Sigmoid colon (tissue), 7 donors: ENCODE results near the gene C1QTNF1. TPM values are rescaled to one million over a fixed set of nuclear protein-coding genes. Genes with fewer than 3 reads are reported as not detected.

Experiments
- DNase-seq: peaks from one replicate; pipeline ENCODE4 v3.0.0-alpha.2; 2019
- H3K27ac ChIP-seq, 4 donors: fragments of 200-600 bp; sonication (generic); one replicate each; pipeline ENCODE4 v1.5.1; 2016 to 2019; ENCODE audit warnings: mild to moderate bottlenecking in 1 of 4
- H3K27me3 ChIP-seq, 3 donors: fragments of 200-600 bp; sonication (generic); one replicate each; pipeline ENCODE4 v1.5.1; 2019; ENCODE audit warnings: mild to moderate bottlenecking in 1 of 3
- H3K36me3 ChIP-seq, 4 donors: fragments of 200-600 bp; sonication (generic); one replicate each; pipeline ENCODE4 v1.5.1; 2016 to 2019
- H3K4me1 ChIP-seq, 4 donors: fragments of 200-600 bp; sonication (generic); one replicate each; pipeline ENCODE4 v1.5.1; 2017 to 2019
- H3K4me3 ChIP-seq, 4 donors: fragments of 200-600 bp; sonication (generic); one replicate each; pipeline ENCODE4 v1.5.1; 2017 to 2019; ENCODE audit warnings: mild to moderate bottlenecking in 2 of 4, moderate library complexity in 1 of 4
- H3K9me3 ChIP-seq, 4 donors: fragments of 200-600 bp in 3 of 4; sonication (generic) in 3 of 4; one replicate each; pipeline versions ENCODE4 v1.5.1 to v1.6.1; 2013 to 2019
- CTCF ChIP-seq, 4 experiments: fragments of 450-650 bp in 3 of 4; fragments of 200-600 bp in 1 of 4; IDR thresholded peaks; one replicate each; pipeline ENCODE4 v1.5.1; 2016 to 2019; ENCODE audit warnings: antibody characterized with exemption in 4 of 4, mild to moderate bottlenecking in 3 of 4, moderate library complexity in 2 of 4
- EP300 ChIP-seq, 4 donors: sonication (generic); formaldehyde crosslinking; IDR thresholded peaks; one replicate each; pipeline ENCODE4 v1.6.1; 2017; ENCODE audit warnings: antibody characterized with exemption in 4 of 4
- POLR2A ChIP-seq, 2 donors: fragments of 450-650 bp; IDR thresholded peaks; one replicate each; pipeline ENCODE4 v1.6.1; 2016; ENCODE audit warnings: antibody characterized with exemption in 2 of 2, mild to moderate bottlenecking in 2 of 2, moderate library complexity in 2 of 2
- POLR2AphosphoS5 ChIP-seq, 4 donors: sonication (generic); formaldehyde crosslinking; IDR thresholded peaks; one replicate each; pipeline ENCODE4 v1.6.1; 2017; ENCODE audit warnings: antibody characterized with exemption in 4 of 4
- WGBS, 2 donors: extraction: QIAGEN DNeasy Blood & Tissue Kit; methylation state at CpG; one replicate each; pipeline ENCODE4 v1.1.7; 2013; 5-methylcytosine and 5-hydroxymethylcytosine counted together
- intact Hi-C: fragments of 100-400 bp; cut with DNase I; formaldehyde crosslinking; loops from one replicate; pipeline ENCODE4 v1.15.1; 2023
- polyA plus RNA-seq, 3 donors: library from polyadenylated mRNA; stranded (reverse); fragments of 200-250 nt; gene quantifications; one replicate each; pipeline ENCODE4 v1.2.3, GENCODE V29; 2013
- total RNA-seq, 4 donors: library from RNA; depleted of rRNA; stranded (reverse); fragments of >200 nt; gene quantifications; one replicate each; pipeline ENCODE4 v1.1.0, GENCODE V29; 2016
- donor health status: healthy with polysubstance abuse.
- donor health status: Bipolar disorder and iron deficiency.
- donor health status: healthy.

The C1QTNF1 gene
- total and polyA plus RNA-seq, 7 donors = 1.4 to 34.6 (median 23.9) TPM

- Histone ChIP-seq H3K4me3 (no peak overlapping the region), H3K9me3 (no peaks in the 10 kb centered on the region), H3K27ac (no peak overlapping the region), H3K27me3 (no peaks in the 10 kb centered on the region), H3K4me1 (peaks cover 0 to 42% (median 32%) of the 10 kb centered on the region in 4 donors), H3K36me3 (no peaks in the 10 kb centered on the region)
- TF ChIP-seq EP300 (IDR thresholded peaks at IDR 0.05) (no peak), POLR2A (IDR thresholded peaks at IDR 0.05) (no peak), POLR2AphosphoS5 (IDR thresholded peaks at IDR 0.05) (no peak), CTCF (IDR thresholded peaks at IDR 0.05) (no peak)
- DNase-seq = peak; percentile 29
- intact Hi-C loops = no loop called here
- WGBS, 2 donors = 16 to 71% methylated on average over 8 of the region's 8 CpGs
These were observed 17.9 kb upstream of the C1QTNF1 start for GRCh38 chr17:79006046-79006445.

- 72 to 84% methylated on average over 19 of the region's 19 CpGs for WGBS, 2 donors
- no peaks in the 10 kb centered on the region for H3K27me3 ChIP-seq
- no peaks in the 10 kb centered on the region for H3K36me3 ChIP-seq
- intact Hi-C loops = no loop called here
- no peak overlapping the region for H3K4me3 ChIP-seq
- H3K9me3 ChIP-seq = no peaks in the 10 kb centered on the region
- TF ChIP-seq POLR2AphosphoS5 (IDR thresholded peaks at IDR 0.05) (no peak), EP300 (IDR thresholded peaks at IDR 0.05) (no peak), CTCF (IDR thresholded peaks at IDR 0.05) (no peak), POLR2A (IDR thresholded peaks at IDR 0.05) (no peak)
- H3K4me1 ChIP-seq = peaks cover 0 to 42% (median 32%) of the 10 kb centered on the region in 4 donors
- peak; percentile 48 for DNase-seq
- H3K27ac ChIP-seq = no peak overlapping the region
These were observed 17.0 kb upstream of the C1QTNF1 start for GRCh38 chr17:79006794-79007503.

- intact Hi-C loops = no loop called here
- WGBS, 2 donors = 28 to 71% methylated on average over 21 of the region's 21 CpGs
- Histone ChIP-seq H3K27me3 (no peaks in the 10 kb centered on the region), H3K9me3 (no peaks in the 10 kb centered on the region), H3K4me3 (no peak overlapping the region), H3K4me1 (peaks cover 0 to 42% (median 32%) of the 10 kb centered on the region in 4 donors), H3K36me3 (no peaks in the 10 kb centered on the region), H3K27ac (no peak overlapping the region)
- DNase-seq = peak; percentile 57
- TF ChIP-seq POLR2AphosphoS5 (IDR thresholded peaks at IDR 0.05) (no peak), POLR2A (IDR thresholded peaks at IDR 0.05) (peak in 1 of 2 donors; percentile 32)
These were observed 16.2 kb upstream of the C1QTNF1 start for GRCh38 chr17:79007504-79008381.

GRCh38 chr17:79008666-79009387 lies 15.1 kb upstream of the C1QTNF1 start:
- Histone ChIP-seq H3K27me3 (no peaks in the 10 kb centered on the region), H3K27ac (peak overlapping the region; percentile 81 to 89 (median 86)), H3K4me1 (peaks cover 0 to 42% (median 32%) of the 10 kb centered on the region in 4 donors), H3K4me3 (peak overlapping the region; percentile 69 to 99 (median 84)), H3K9me3 (no peaks in the 10 kb centered on the region), H3K36me3 (no peaks in the 10 kb centered on the region)
- intact Hi-C loops = no loop called here
- TF ChIP-seq POLR2AphosphoS5 (IDR thresholded peaks at IDR 0.05) (no peak), EP300 (IDR thresholded peaks at IDR 0.05) (no peak), POLR2A (IDR thresholded peaks at IDR 0.05) (no peak), CTCF (IDR thresholded peaks at IDR 0.05) (no peak)
- 10 to 38% methylated on average over 7 of the region's 7 CpGs for WGBS, 2 donors
- peak; percentile 46 for DNase-seq
